HAP-1 (cell line): ENCODE results near the gene PCBP2.
A peak's percentile ranks its signal among the peaks of the same experiment; 100 is the strongest.

ENCODE experiments used
- DNase-seq, 2 experiments: peaks; one replicate each; pipeline ENCODE4 v3.0.0-alpha.2; 2016 to 2020; ENCODE audit warnings: low spot score in 2 of 2
- H3K27me3 ChIP-seq: fragments of 250-450 bp; sonication (Bioruptor Pico); 2 replicates; pipeline ENCODE4 v1.5.1; 2020; ENCODE audit warnings: low read depth, mild to moderate bottlenecking, moderate library complexity
- H3K36me3 ChIP-seq: fragments of 250-450 bp; sonication (Bioruptor Pico); replicated peaks from 2 replicates; pipeline ENCODE4 v1.5.1; 2020; ENCODE audit warnings: mild to moderate bottlenecking
- H3K4me1 ChIP-seq: fragments of 250-450 bp; sonication (Bioruptor Pico); 2 replicates; pipeline ENCODE4 v1.5.1; 2020; ENCODE audit warnings: mild to moderate bottlenecking
- H3K4me3 ChIP-seq: fragments of 250-450 bp; sonication (Bioruptor Pico); 2 replicates; pipeline ENCODE4 v1.5.1; 2020; ENCODE audit warnings: mild to moderate bottlenecking, moderate library complexity
- H3K9me3 ChIP-seq: fragments of 250-450 bp; sonication (Bioruptor Pico); 2 replicates; pipeline ENCODE4 v1.5.1; 2020; ENCODE audit warnings: mild to moderate bottlenecking, moderate library complexity
- in situ Hi-C: fragments of 300-500 bp; cut with MboI; formaldehyde crosslinking; loops from 3 replicates; pipeline ENCODE4 v1.14.3; 2020; ENCODE audit warnings: low sequenced_read_pairs, inconsistent platforms, mixed read lengths

PCBP2 gene

DNA sequence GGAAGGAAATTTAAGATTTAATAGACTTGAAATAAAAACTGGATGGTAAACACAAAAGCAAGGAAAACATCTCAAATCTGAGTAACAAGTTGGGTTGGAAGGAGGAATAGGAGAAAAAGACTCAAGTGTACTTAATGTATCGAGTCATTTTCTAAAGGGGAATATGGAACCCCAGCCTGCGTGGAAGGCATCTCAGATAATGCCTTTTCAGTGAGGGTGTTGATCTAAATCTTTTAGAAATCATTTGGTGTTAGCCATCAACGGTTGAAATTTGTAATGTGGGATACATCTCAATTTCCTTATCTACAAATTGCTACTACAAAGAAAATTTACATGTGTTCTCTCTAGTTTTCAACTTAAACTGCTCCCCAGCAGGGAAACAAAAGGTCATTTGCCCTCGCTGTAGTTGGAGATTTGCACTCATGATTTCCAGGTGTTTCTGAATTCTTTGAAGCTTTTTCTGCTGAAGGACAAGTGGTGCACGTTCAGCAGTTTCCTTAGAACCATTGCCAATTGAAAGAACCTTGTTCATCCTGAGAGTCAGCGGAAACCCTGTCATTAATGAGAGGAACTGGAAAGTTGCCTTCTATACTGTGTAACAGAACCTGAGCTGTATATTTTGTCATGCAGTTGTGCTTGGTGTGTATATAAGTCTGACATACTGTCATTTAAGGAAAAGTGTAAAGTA is 2.2 kb downstream of the PCBP2 start:
- no peaks in the 10 kb centered on the region for H3K27me3 ChIP-seq
- no peak for DNase-seq
- peaks cover 64% of the 10 kb centered on the region for H3K36me3 ChIP-seq
- no peaks in the 10 kb centered on the region for H3K9me3 ChIP-seq
- in situ Hi-C loops: no loop called here
- peaks cover 16% of the 10 kb centered on the region for H3K4me1 ChIP-seq
- peak overlapping the region; percentile 96 for H3K4me3 ChIP-seq

DNA sequence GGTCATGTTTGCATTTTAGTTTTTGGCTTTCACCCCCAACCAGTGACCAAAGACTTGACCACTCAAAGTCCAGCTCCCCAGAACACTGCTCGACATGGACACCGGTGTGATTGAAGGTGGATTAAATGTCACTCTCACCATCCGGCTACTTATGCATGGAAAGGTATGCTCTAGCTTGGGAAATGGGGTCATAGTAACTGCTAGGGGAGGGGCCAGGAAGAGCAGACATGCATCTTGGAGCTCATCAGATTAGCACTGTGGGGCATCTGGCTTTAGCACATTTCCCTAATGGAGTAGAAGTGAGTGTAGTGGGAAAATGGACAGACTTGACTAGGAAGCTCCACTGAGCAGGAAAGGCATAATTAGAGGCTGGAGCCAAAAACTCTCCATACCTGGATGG is 2.8 kb downstream of the PCBP2 start:
- no peak for DNase-seq
- in situ Hi-C loops: no loop called here

DNA sequence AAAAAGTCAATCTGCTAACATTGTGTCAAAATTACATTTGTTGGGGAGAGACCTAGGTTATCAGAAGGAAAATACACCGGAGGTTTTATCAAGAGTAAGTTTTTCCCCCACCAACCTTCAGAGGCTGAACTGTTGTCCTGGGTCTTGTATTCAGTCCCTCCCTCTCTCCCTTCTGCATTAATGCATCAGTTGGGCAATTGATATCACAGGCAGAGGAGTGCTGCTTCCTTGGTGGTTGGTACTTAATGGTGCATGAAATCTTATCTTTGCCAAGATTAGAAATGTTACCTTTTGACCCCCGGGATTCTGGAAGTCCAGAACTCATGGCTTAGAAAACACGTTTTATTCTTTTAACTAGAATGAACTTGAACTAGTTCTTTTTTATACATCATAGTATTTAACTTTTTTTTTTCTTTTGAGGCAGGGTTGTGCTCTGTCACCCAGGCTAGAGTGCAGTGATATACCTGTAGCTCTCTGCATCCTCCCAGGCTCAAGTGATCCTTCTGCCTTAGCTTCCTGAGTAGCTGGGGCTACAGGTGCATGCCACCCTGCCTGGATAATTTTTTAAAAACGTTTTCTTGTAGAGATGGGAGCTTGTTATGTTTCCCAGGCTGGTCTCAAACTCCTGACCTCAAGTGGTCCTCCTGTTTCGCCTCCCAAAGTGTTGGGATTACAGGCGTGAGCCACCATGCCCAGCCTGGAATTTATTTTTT is 4.9 kb downstream of the PCBP2 start:
- H3K9me3 ChIP-seq: no peaks in the 10 kb centered on the region
- H3K36me3 ChIP-seq: peaks cover 91% of the 10 kb centered on the region
- in situ Hi-C loops: no loop called here
- H3K27me3 ChIP-seq: no peaks in the 10 kb centered on the region
- DNase-seq: no peak
- H3K4me1 ChIP-seq: peaks cover 14% of the 10 kb centered on the region
- no peak overlapping the region for H3K4me3 ChIP-seq

More for the DNA sequence above, 2.8 kb downstream of the PCBP2 start:
- Histone ChIP-seq H3K4me3 (no peak overlapping the region), H3K27me3 (no peaks in the 10 kb centered on the region), H3K4me1 (peaks cover 16% of the 10 kb centered on the region), H3K36me3 (peaks cover 70% of the 10 kb centered on the region), H3K9me3 (no peaks in the 10 kb centered on the region)

DNA sequence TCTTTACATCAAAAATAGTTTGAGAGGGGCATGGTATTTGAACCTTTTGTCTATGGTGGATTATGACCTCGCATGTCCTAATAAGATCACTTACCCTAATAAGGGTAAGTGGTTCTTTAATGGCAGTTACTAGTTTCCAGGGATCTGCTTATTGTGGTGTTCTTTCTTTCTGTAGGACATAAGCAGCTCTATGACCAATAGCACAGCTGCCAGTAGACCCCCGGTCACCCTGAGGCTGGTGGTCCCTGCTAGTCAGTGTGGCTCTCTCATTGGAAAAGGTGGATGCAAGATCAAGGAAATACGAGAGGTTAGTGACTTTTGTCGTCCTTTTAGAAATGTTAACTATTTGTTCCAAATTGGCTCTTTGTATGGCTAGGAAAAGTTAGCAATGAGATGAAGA is 7.2 kb downstream of the PCBP2 start:
- H3K9me3 ChIP-seq: no peaks in the 10 kb centered on the region
- DNase-seq: no peak
- H3K4me1 ChIP-seq: peaks cover 4% of the 10 kb centered on the region
- H3K36me3 ChIP-seq: peaks cover 100% of the 10 kb centered on the region
- in situ Hi-C loops: no loop called here
- H3K4me3 ChIP-seq: no peak overlapping the region
- H3K27me3 ChIP-seq: no peaks in the 10 kb centered on the region

DNA sequence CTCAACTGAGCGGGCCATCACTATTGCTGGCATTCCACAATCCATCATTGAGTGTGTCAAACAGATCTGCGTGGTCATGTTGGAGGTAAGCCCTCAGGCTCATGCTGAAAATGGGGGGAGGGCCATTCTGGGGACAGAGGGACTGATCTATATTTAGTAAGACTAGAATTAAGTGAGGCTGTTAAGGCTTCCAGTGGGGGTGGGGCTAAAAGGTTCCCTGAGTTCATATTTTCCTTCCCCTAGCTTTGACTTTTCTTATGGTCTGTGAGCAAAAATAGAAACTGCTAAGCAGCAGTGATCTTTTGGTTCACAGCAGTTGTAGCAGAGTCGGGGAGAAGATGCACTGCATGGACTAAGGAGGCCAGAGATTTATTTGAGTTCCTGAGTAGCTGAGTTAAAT is 9.2 kb downstream of the PCBP2 start:
- no peak overlapping the region for H3K4me3 ChIP-seq
- H3K36me3 ChIP-seq: peaks cover 100% of the 10 kb centered on the region
- no peaks in the 10 kb centered on the region for H3K4me1 ChIP-seq
- H3K9me3 ChIP-seq: no peaks in the 10 kb centered on the region
- no peak for DNase-seq
- in situ Hi-C loops: loop anchor here (5.0 kb wide), 1 partner anchor 429 kb away; no protein-coding TSS in a partner anchor
- no peaks in the 10 kb centered on the region for H3K27me3 ChIP-seq

DNA sequence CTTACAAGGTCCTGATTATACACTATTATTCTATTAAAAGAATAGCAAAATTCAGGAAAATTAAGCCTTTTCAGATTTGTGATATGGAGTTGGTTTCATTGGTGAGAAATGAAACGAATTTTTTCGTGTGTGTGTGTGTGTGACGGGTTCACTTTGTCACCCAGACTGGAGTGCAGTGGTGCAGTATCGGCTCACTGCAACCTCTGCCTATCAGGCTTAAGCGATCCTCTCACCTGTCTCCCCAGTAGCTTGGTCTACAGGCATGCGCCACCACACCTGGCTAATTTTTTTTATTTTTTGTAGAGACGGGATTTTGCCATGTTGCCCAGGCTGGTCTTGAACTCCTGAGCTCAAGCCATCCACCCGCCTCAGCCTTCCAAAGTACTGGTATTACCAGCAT is 9.7 kb downstream of the PCBP2 start:
- no peaks in the 10 kb centered on the region for H3K27me3 ChIP-seq
- H3K4me1 ChIP-seq: no peaks in the 10 kb centered on the region
- in situ Hi-C loops: loop anchor here (5.0 kb wide), 1 partner anchor 429 kb away; no protein-coding TSS in a partner anchor
- no peak for DNase-seq
- H3K36me3 ChIP-seq: peaks cover 100% of the 10 kb centered on the region
- no peak overlapping the region for H3K4me3 ChIP-seq
- no peaks in the 10 kb centered on the region for H3K9me3 ChIP-seq

DNA sequence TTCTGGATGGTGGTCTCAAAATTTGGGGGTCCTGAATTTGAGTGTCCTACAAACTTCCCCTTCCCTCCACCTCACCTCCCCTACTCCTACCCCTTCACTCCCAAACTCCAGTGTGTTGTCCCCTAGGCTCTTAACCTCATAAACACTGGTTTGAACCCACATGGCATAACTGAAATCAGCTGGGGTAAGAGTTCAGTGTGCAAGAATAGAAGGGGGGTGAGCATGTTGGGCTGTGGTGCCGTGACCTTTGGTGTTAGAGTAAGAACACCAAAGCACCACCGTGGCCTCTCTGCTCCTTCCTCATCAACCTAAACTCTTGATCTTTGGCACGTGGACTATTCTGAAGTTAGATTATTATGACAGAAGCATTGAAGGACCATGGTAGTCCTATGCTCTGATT is 11.0 kb downstream of the PCBP2 start:
- Histone ChIP-seq H3K27me3 (no peaks in the 10 kb centered on the region), H3K9me3 (no peaks in the 10 kb centered on the region), H3K36me3 (peaks cover 100% of the 10 kb centered on the region), H3K4me1 (no peaks in the 10 kb centered on the region), H3K4me3 (no peak overlapping the region)
- DNase-seq: no peak
- in situ Hi-C loops: loop anchor here (5.0 kb wide), 1 partner anchor 431 kb away; no protein-coding TSS in a partner anchor

DNA sequence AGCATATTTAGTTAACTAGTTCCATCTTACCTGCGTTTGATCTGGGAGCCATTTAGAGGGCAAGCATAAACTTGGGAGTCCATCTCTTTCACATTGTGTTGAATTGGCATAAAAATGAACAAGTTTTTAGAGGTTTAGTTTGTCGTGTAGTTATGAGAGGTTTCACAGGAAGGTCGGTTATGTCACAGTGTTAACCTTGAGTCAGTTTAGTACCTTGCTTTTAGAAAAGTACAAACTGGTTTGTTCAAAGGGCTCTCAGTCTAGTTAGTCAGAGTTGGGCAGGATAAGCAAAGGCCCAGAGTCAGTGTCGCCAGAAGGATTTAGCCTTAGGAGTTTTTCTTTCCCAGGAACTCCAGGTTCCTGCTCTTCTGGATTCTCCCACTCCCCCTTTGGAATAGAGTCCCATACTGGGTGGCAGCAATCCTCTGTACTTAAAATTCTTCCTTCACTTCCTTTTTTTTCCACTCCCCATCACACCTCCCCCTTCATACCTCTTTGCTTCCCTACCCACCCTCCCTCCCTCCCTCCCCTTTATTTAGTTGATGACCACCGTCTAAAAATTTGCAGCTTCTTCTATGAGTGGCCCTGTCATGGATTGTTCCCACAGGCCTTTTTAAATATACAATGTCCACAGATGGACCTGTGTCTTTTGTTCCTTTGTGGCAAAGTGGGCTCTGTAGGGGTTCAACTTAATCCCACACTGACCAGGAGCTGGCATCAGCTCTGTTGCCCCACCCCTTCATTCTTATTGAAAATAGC is 12.1 kb downstream of the PCBP2 start:
- DNase-seq: no peak
- Histone ChIP-seq H3K27me3 (no peaks in the 10 kb centered on the region), H3K36me3 (peaks cover 100% of the 10 kb centered on the region), H3K4me3 (no peak overlapping the region), H3K9me3 (no peaks in the 10 kb centered on the region), H3K4me1 (no peaks in the 10 kb centered on the region)
- in situ Hi-C loops: loop anchor here (5.0 kb wide), 1 partner anchor 432 kb away; no protein-coding TSS in a partner anchor

DNA sequence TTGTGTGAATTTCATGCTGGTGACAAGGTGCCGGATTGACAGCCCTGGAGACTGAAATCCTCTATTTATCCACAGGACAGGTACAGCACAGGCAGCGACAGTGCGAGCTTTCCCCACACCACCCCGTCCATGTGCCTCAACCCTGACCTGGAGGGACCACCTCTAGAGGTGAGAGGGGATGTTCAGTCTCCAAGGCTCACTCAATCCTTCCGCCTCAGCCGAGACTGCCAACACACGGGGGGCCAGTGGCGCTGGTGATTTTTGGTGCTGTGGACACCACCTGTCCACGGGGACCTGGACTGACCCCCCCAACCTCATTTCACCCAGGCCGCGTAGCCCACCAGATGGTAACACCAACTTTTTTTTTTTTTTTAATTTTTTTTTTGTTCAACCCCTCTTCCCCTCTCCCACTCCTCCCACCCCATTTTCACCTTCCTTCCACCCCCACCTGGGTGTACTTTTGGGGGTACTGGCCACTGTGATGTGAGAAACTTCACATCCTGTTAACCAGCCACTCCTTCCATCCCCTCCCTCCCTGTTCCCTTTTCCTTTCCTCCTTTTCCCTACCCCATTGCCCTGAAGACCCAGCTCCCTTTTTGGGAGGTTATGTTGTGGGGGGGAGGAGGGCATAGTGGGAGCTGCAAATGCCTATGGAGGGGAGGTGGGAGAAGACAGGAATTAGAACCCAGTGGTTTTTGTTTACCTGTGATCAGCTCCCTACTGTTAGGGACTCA is 12.9 kb downstream of the PCBP2 start:
- in situ Hi-C loops: loop anchor here (5.0 kb wide), 1 partner anchor 433 kb away; no protein-coding TSS in a partner anchor
- H3K4me1 ChIP-seq: no peaks in the 10 kb centered on the region
- H3K9me3 ChIP-seq: no peaks in the 10 kb centered on the region
- no peaks in the 10 kb centered on the region for H3K27me3 ChIP-seq
- no peak for DNase-seq
- H3K4me3 ChIP-seq: no peak overlapping the region
- peaks cover 100% of the 10 kb centered on the region for H3K36me3 ChIP-seq

DNA sequence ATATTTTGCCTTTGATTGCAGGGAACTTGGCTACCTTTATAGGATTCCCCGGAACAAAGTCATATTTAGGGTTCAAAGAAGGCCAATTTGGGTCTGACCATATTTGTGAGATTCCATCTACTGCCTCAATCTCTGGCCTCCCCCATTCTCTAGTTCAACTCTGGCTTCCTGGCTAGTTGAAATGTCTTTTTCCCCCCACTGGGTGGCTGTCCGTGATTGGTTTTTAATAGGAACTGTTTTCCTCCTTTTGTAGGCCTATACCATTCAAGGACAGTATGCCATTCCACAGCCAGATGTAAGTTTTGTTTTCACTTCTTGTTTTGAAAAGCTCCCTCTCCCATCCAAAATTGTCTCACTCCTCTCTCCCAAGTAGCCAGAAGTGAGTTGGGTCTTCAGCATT is 13.8 kb downstream of the PCBP2 start:
- no peak overlapping the region for H3K4me3 ChIP-seq
- H3K4me1 ChIP-seq: no peaks in the 10 kb centered on the region
- no peaks in the 10 kb centered on the region for H3K9me3 ChIP-seq
- in situ Hi-C loops: no loop called here
- DNase-seq: no peak
- peaks cover 100% of the 10 kb centered on the region for H3K36me3 ChIP-seq
- no peaks in the 10 kb centered on the region for H3K27me3 ChIP-seq

DNA sequence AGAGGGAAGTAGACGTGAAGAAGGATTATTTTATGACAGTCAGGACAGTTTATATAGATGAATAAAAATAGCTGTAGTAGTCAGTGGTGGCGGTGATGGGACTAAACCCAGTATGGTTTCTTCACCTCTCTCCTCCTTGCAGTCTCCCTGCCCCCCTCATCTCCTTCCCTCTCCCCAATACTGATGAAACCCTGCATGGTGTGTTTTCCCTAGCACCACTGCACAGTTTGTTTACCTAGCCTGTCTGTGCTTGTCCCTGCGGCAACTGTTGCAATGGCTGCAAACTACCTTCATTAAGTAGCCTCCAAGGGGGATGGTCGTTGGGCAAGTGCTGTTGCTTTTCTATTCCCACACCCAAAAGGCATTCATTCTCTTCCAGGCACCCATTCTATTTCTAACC is 14.7 kb downstream of the PCBP2 start:
- in situ Hi-C loops: no loop called here
- Histone ChIP-seq H3K27me3 (no peaks in the 10 kb centered on the region), H3K4me3 (no peak overlapping the region), H3K9me3 (no peaks in the 10 kb centered on the region), H3K36me3 (peaks cover 98% of the 10 kb centered on the region), H3K4me1 (no peaks in the 10 kb centered on the region)
- DNase-seq: no peak

DNA sequence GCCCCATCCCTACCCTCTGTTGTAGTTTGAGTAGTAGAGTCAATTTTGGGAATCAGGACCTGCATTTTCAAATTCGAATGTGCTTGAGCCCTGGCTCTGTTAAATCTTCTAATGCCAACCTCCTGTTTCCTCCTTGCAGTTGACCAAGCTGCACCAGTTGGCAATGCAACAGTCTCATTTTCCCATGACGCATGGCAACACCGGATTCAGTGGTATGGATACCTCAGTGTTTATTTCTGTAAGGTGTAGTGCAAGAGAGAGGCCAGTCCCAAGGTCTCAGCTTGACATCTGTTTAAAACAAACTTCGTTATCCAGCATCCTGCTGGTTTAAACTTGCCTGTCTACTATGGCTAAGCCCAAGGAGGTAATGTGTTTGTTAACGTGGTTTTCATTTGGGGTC is 15.2 kb downstream of the PCBP2 start:
- in situ Hi-C loops: no loop called here
- no peak for DNase-seq
- Histone ChIP-seq H3K4me3 (no peak overlapping the region), H3K27me3 (no peaks in the 10 kb centered on the region), H3K4me1 (no peaks in the 10 kb centered on the region), H3K36me3 (peaks cover 98% of the 10 kb centered on the region), H3K9me3 (no peaks in the 10 kb centered on the region)

DNA sequence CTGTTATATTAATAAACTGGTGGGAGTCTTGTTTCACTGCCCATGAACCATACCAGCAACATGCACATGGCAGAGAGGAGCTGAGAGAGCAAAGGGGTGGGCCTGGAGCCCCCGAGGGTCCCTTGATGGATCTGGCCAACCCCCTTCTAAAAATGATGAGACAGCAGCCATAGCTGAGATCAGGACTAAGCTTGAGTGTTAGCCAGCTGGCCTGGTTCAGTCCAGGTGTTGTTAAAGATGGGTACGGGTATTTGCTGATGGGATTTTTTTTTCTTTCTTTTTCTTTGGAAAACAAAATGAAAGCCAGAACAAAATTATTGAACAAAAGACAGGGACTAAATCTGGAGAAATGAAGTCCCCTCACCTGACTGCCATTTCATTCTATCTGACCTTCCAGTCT is 16.0 kb downstream of the PCBP2 start:
- no peaks in the 10 kb centered on the region for H3K4me1 ChIP-seq
- H3K4me3 ChIP-seq: no peak overlapping the region
- in situ Hi-C loops: no loop called here
- H3K27me3 ChIP-seq: no peaks in the 10 kb centered on the region
- H3K9me3 ChIP-seq: no peaks in the 10 kb centered on the region
- H3K36me3 ChIP-seq: peaks cover 98% of the 10 kb centered on the region
- DNase-seq: no peak
